NCI-H1417 treated with DMSO at 0.1 percent for 48 hours (cell line): ENCODE data around the gene EFCAB9.
"Not testable (repeated sequence)": the region's sequence is repeated elsewhere in the genome, so short reads cannot be mapped to it uniquely, and the experiment has no call there.

ENCODE experiments used
- DNase-seq: peaks from one replicate; lab custom pipeline; 2025; lab: John Stamatoyannopoulos, UW

Gene EFCAB9

DNA sequence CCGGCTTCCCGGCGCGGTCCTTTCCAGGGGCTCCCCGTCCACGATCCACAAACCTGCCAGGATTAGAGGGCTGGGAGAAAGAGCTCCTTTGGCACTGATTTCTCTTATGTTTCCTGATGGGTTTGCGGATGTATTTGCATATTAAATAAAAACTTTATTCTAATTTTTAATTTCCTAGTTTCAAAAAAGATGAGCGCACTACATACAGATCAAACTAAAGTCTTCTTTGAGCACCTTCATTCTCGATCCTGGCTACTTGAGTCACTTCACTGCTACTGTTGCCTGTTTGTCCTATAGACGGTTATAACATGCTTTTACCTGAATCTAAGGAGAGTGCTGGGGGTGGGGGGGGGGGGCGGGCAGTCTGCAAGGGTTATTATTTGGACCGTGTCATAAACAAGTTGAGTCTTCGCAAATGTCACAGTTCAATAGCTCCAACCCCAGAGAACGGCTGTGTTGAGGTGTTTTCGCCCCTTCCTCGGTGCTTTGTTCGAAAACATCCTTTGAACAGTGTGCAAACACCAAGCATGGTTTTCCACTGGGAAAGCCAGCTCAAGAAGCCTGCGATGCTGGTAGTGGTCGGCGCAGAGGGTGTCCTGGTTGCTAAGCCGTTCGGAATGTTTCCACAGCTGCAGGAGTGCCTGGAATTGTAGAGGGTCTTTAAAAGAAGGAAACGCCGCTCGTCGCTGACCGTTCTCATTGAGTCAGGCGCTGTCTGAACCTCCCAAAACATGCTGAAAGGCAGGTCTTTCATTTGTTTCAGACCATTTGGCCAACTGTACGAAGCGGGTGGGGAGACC is 4.9 kb upstream of the EFCAB9 start:
- DNase-seq: no peak

DNA sequence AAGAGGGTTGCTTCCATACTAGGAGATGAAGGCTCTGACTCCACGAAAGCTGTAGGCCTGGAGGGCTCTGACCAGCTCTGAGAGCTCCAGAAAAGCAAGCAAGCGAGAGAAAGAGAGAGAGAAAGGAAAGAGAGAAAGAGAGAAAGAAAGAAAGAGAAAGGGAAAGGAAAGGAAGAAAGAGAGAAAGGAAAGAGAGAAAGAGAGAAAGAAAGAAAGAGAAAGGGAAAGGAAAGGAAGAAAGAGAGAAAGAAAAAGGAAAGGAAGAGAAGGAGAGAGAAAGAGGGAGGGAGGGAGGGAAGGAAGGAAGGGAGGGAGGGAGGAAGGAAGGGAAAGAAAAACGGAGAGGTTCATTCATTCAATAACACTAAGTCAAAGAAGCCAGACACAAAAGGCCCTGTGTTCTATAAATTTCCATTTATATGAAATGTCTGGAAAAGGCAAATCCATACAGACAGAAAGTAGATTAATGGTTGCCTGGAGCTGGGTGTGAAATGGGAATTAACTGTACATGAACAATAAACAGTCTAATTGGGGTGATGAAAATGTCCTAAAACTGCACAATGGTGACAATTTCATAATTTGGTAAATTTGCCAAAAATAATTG is 4.2 kb upstream of the EFCAB9 start:
- no peak for DNase-seq

DNA sequence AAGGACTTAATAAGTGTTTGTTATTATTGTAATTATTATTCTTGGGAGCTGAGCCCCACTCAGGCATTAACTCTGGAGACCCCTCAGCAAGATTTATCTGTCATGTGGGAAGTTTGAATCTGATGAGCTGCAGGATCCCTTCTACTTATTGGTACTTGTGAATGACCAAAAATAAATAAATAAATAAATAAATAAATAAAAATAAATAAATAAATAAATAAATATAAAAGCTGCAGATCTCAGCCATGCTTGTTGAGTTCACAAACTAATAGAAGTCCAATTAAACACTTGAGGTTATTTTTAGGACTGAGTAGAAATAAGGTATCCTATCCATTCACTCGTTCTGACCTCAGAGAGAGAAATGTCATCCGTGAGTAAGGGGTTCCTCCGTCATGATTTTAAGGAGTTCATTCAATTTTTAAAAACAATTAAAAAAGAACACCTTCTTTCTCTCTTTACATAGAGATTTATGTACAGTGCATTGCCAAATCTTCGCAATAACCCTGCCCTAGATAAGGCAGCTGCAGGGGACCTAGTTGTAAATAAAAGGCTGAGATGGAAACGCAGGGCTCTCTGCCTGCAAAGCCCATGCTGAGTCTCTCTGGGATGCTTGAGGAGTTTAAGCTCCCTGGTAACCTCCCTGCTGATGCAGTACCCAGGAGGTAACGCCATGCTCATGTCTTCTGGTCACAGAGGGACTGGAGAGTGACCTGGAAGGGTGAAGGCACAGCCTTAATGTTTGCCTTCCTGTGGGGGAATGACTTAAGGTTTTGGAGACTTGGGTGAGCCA is 1.2 kb downstream of the EFCAB9 start:
- DNase-seq: no peak

DNA sequence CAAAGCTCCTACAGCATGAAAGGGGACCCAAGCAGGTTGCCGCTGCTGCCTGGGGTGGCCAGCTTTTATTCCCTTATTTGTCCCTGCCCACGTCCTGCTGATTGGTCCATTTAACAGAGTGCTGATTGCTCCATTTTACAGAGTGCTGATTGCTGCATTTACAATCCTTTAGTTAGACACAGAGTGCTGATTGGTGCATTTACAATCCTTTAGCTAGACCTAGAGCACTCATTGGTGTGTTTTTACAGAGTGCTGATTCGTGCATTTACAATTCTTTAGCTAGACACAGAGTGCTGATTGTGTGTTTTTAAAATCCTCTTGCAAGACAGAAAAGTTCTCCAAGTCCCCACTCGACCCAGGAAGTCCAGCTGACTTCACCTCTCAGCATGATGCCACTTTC is 3.8 kb downstream of the EFCAB9 start:
- not testable (repeated sequence) for DNase-seq

DNA sequence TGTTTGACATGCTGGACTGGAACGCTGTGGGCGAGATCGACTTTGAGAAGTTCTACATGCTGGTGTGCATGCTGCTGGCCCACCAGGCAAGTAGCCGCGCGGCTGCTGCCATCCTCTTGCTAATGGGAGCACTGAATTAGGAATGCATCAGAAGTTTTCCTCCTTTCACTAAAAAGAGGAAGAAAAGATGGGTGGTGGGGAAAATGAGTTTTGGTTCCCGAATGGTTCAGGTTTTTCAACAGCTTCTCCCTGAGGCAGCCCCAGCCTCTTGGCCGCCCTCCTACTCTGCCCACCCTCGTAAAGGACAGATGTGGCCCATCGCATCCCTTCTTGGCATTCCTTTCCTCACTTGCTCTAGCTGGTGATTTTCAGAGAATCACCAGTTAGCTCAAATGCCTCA is 5.5 kb downstream of the EFCAB9 start:
- DNase-seq: no peak

DNA sequence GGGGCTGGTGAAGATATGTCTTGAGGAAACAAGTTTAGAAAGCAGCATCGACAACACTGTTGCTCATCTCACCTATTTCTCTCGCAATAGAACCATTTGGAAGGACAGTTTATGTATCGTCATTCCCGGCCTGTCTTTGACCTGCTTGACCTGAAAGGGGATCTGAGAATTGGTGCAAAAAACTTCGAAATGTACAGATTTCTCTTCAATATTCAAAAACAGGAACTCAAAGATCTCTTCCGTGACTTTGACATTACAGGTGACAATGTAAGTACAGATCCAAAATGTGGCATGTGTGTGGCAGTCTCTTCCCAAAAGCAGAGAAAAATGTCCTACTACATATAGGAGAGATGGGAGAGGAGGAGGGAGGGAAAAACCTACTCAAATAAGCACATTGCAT is 6.5 kb downstream of the EFCAB9 start:
- DNase-seq: no peak

DNA sequence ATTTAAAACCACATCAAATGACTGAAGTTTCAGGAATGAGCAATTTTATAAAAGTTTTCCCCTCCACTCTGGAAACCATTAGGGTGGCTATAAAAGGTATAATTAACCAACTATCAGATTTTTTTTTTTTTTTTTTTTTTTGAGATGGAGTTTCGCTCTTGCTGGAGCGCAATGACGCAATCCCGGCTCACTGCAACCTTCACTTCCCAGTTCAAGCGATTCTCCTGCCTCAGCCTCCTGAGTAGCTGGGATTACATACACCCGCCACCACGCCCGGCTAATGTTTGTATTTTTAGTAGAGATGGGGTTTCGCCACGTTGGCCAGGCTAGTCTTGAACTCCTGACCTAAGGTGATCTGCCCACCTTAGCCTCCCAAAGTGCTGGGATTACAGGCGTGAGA is 12.0 kb downstream of the EFCAB9 start:
- not testable (repeated sequence) for DNase-seq

DNA sequence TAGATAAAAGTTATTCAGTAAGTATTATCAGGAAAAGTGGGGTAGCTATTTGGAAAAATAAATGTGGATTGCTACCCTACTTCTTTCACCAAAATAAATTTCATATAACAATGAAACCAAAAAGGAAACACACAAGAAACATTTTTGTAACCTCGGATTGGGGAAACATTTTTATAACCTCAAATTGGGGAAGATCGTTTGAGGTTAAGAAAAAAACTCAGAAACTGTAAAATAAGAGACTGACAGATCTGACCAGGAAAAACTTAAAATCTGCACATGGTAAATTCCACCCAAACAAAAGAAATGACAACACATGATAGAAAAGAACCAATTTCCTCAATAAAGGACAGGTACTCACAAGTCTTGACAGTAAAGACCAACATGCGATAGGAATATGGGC is 13.5 kb downstream of the EFCAB9 start:
- DNase-seq: no peak

DNA sequence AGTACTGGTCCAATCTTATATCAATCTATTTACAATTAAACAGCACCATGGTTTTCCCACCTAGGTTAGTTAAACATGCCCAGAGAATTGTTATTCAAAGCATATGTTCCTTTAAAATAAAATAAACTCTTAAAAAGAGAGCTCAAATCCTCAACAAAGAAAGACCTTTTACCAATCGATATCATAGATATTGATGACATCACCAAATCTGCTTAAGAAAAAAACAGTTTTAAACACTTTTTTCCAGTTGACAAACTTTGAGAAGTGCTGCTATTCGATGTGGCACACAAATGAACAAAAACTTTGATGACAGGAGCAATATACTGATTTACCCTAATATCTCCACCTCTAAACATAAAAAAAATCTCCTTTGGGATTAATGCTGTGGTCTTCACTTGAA is 15.7 kb downstream of the EFCAB9 start:
- no peak for DNase-seq

DNA sequence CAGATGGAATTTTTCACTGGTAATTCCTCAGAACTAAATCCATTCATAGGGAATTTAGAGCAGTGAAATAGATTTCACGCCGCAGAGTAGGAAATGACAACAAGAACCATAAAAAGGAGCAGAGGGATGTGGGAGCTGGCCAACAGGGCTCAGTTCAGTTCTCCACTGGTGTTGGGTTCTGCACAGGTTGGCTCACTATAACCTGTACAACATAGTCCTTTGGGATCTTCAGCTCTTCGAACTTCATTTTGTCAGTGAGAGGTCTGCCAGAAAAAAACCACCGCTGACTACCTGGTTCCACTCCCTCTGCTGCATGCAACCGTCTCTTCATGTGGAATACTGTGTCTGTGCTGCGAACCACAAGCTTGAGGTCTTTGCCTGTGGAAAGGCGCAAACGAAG is 17.7 kb downstream of the EFCAB9 start:
- DNase-seq: no peak

DNA sequence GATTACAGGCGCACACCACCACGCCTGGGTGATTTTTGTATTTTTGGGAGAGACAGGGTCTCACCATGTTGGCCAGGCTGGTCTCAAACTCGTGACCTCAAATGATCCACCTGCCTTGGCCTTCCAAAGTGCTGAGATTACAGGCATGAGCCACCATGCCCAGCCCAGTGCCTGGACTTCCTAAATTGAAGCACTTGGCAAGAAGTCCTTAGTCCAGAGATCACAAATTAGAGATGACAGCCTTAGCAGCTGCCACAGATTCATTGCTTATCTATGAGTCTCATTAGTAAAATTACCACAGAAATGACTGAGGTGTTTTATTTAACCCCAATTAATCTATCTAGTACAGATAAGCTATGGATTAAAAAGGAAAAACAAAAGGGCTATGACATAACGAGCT is 19.2 kb downstream of the EFCAB9 start:
- no peak for DNase-seq

DNA sequence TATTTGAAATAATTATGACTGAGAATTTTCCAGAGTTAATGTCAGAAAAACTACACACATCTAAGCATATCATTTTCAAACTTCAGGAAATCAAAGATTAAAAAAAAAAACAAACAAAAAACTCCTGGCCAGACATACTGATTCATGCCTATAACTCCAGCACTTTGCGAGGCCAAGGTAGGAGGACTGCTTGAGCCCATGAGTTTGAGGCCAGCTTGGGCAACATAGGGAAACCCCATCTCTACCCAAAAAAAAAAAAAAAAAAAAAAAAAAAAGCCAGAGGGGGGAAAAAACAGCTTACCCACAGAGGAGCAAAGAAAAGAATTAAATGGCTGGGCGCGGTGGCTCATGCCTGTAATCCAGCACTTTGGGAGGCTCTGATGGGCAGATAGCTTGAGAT is 22.4 kb downstream of the EFCAB9 start:
- DNase-seq: no peak

DNA sequence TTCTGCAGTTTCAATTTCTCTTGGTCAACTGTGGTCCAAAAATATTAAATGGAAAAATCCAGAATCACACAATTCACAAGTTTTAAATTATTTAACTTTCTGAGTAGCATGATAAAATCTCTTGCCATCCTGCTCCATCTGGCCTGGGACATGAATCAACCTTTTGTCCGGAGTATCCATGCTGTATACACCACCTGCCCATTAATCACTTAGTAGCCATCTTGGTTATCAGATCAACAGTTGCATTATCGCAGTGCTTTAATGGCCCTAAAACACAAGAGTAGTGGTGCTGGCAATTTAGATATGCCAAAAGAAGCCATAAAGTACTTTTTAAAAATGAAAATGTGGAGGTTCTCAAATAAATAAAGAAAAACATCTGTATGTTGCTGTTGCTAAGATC is 25.3 kb downstream of the EFCAB9 start:
- no peak for DNase-seq

DNA sequence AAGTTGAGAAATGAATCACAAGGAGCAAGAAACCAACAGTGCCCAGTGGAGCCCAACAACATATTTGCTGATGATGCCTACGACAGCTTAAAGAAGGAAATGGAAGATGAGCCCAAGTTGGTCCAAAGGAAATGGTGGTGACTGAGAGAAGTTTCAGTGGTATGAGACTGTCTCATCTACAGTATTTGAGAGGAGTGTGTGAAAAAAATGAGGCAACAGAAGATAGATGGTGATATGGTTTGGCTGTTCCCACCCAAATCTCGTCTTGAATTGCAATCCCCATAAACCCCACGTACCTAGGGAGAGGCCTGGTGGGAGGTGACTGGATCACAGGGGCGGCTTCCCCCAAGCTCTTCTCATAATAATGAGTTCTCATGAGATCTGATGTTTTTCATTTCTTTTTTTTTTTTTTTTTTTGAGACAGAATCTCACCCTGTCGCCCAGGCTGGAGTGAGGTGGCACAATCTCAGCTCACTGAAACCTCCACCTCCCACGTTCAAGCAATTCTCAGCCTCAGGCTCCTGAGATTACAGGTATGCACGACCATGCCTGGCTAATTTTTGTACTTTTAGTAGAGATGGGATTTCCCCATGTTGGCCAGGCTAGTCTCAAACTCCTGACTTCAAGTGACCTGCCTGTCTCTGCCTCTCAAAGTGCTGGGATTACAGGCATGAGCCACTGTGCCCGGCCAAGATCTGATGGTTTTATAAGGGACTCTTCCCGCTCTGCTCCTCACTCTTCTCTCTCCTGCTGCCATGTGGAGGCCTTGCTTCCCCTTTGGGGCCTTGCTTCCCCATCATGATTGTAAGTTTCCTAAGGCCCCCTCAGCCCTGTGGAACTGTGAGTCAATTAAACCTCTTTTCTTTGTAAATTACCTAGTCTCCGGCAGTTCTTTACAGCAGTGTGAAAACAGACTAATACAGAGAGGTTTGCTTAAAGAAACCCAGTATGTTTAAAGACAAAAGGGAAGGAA is 30.2 kb downstream of the EFCAB9 start:
- no peak for DNase-seq

DNA sequence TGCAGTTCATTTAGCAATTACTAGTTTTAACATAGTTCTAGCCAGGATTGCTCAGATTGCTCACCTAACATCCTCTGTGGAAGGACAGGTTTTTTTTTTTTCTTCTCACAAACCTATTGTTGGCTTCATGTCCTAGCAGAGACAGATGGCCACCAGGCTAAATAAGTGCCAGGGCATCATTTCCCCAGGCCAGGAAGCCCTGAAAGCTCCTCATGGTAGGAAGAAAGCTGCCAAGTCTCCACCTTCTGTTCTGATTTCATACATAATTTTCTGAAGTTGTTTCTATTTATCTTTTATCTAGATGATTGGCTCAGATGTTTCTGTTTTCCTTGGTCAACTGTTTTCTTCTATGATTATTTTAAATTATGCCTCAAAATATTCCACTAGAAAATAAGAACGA is 31.0 kb downstream of the EFCAB9 start:
- DNase-seq: no peak

DNA sequence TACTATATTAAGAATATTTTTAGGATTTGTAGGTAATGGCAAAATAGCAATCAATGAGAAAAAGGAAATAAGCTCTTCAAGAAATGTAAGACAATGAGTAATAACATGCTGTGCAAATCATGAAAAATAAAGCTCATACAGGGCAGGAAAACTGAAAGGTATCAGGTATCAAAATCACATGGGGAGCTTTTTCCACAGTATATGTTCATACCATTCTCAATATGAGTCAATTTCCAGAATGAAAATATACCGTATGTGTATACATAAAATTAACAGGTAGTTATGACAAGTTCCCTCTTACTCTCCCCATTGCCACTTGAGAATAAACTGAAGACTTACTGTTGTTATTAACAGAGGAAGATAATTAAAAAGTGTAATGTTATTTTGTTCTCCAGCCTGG is 35.9 kb downstream of the EFCAB9 start:
- no peak for DNase-seq

DNA sequence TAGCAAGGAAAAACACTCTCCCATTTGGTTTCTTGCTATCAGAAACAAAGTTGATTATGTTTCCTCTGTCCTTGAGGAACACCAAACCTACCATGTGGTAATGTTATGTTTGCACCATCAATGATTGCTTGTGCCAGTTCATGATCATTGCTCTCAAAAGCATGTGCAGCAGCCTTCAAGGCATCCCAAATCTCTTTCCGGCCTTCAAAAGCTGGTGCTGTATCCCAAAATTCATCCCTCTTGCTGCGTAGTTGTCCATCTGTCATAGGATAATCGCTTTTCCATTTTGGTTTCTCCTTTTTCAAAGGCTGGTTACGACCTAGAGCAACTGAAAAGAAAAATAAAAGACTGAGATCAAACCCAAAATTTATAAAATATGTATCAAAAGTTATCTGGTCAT is 40.1 kb downstream of the EFCAB9 start:
- no peak for DNase-seq

DNA sequence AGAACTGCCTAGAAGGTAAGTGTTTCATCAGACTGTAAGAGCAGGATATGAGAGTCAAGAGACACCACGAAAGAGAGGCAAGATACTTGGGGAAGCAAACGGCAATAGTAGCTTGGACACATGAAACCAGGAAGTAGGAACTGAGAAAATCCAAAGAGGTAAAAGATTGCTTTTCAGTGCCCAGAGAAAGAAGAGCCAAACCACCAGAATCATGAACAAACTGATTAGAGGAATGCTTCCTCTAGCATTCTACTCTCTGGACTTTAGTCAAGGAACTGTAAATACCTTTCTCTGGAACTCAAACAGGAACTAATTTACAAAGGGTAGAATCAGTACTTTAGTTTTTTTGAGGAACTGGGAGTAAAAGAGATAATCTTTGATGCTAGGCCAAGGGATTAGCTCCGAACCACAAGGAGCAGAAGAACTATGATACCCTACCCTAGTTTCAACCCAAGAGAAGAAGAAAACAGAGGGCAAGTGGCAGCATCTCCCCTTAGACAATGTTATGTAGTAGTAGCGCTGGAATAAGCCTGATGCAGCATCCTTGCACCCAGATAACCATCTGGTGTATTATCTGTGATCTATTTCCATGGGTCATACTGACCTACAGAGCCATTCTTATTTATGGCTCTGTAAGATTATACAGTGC is 41.3 kb downstream of the EFCAB9 start:
- DNase-seq: no peak

DNA sequence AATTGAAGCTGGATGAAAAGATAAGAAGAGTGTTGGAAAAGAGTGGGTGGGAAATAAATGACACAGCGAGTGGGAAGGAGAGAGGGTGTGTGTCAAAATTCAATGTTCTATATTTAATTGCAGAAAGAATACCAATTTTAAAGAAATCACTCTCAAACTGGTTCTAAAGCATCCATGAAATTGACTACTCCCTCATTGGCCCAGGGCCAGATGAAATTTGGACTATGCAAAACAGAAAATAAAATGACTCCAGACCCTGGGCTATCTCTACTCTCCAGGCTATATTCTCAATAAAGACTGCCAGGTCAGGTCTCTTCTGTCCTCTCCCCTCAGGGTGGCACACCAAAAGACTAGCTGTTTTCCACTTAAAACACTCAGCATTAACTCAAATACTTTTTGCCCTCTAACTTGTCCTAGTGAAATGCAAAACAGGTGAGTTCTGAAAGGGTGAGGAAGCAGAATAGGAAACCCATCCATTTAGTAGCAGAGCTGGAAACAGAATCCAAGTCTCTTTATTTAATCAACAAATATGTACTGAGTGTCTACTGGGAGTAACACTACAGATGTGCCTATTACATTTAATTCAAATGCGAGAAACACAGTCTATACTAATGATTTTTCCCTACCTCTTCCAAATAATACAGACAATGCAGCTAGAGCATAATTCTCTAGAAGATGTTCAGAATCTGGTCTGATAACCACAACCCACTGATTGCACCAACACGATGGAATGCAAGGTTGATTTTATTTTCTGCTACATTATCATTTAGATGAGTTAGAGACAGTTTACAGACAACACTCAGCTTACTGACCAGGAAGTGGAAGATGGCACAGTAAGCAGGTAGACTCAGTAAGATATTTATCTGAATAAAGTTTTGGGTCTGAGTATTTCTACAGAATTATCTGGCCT is 42.1 kb downstream of the EFCAB9 start:
- DNase-seq: no peak

DNA sequence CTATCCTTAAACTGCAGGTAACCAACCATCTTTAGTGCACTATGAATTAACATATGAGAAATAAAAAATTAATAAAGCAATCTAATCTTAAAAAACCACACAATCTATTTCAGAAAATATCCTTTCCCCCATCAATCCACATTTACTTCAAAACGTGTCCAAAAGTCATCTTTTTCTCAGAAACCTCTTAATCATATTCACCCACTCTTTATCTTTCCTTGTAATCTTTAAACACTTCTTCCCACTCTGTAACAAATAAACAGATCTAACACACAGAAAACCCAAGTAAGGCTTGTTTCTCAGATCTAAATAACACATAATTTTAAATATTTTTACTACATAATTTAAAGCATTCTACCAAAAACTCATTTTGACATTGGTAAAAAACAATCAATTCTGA is 44.4 kb downstream of the EFCAB9 start:
- DNase-seq: no peak
